Mammary epithelial cell (primary cell): ENCODE measurements around the gene PCNX2.

Experiments
- CTCF ChIP-seq, 2 donors: IDR thresholded peaks in 1 of 2; conservative IDR thresholded peaks in 1 of 2; 2 replicates each; pipeline ENCODE4 v1.5.1; 2011 to 2012; ENCODE audit warnings: inconsistent platforms in 2 of 2, low read length in 2 of 2, mild to moderate bottlenecking in 2 of 2, control low read depth in 1 of 2, low read depth in 1 of 2; ENCODE audit not compliant: insufficient read depth in 1 of 2; ENCODE audit errors: extremely low read depth in 1 of 2
- EZH2 ChIP-seq: IDR thresholded peaks from 2 replicates; pipeline ENCODE4 v1.6.1; 2012; ENCODE audit warnings: low read length, inconsistent platforms, borderline replicate concordance

GRCh38 chr1:232937741-232938375 lies 357.7 kb downstream of the PCNX2 start:
- no peak for TF ChIP-seq CTCF (conservative IDR thresholded peaks at IDR 0.05 in 1 of 2, IDR thresholded peaks at IDR 0.05 in 1 of 2; ENCODE audit: extremely low read depth in 1 of 2, insufficient read depth in 1 of 2, low read depth in 1 of 2, low read length in 2 of 2)
- TF ChIP-seq EZH2: no peak
